ENCODE results near the gene MICOS13. TPM values are rescaled to one million over a fixed set of nuclear protein-coding genes. Genes with fewer than 3 reads are reported as not detected.

The MICOS13 gene
- total RNA-seq, 1 donor from 2014 or later = 48.0 TPM

- no peaks in the 10 kb centered on the region for H3K9me3 Mint-ChIP-seq (ENCODE audit: unreplicated experiment)
These were observed 1.2 kb upstream of the MICOS13 start for GRCh38 chr19:5681391-5682106.

GRCh38 chr19:5680084-5680436 lies 256 bp downstream of the MICOS13 start:
- Histone ChIP-seq H3K36me3 (ENCODE audit: insufficient read depth, low read length) (no peaks in the 10 kb centered on the region), H4K20me1 (ENCODE audit: insufficient read depth, low read length) (peaks cover 6% of the 10 kb centered on the region), H3K27ac (ENCODE audit: low read depth, low read length) (peak overlapping the region; percentile 75), H3K9ac (ENCODE audit: low read length) (peak overlapping the region; percentile 95), H2AFZ (ENCODE audit: low read depth, low read length) (peak overlapping the region; percentile 78), H3K79me2 (ENCODE audit: insufficient read depth, low read length) (peaks cover 12% of the 10 kb centered on the region), H3K9me3 (ENCODE audit: insufficient read depth, low read depth, low read length) (no peaks in the 10 kb centered on the region), H3K4me3 (ENCODE audit: insufficient read depth, low read depth, low read length) (peak overlapping the region; percentile 96), H3K4me1 (ENCODE audit: insufficient read depth, low read length) (no peaks in the 10 kb centered on the region), H3K27me3 (ENCODE audit: insufficient read depth, low read length) (no peaks in the 10 kb centered on the region), H3K4me2 (ENCODE audit: low read length) (peak overlapping the region; percentile 95)
- DNase-seq (ENCODE audit: low read depth) (no peak), FAIRE-seq (no peak)
- Mint-ChIP-seq H3K4me3 (ENCODE audit: unreplicated experiment) (peak overlapping the region; percentile 97), H3K27me3 (ENCODE audit: low read depth, unreplicated experiment) (no peaks in the 10 kb centered on the region), H3K9me3 (ENCODE audit: unreplicated experiment) (no peaks in the 10 kb centered on the region), H3K4me1 (ENCODE audit: low read depth, unreplicated experiment) (peaks cover 4% of the 10 kb centered on the region), H3K27ac (ENCODE audit: unreplicated experiment) (peak overlapping the region; percentile 98), H3K36me3 (ENCODE audit: low read depth, unreplicated experiment) (peaks cover 6% of the 10 kb centered on the region)
- TF ChIP-seq EZH2 (IDR thresholded peaks at IDR 0.05; ENCODE audit: insufficient read depth, low read length) (no peak), CTCF (IDR thresholded peaks at IDR 0.05; ENCODE audit: insufficient read depth, low read depth, low read length) (no peak)

More at GRCh38 chr19:5681391-5682106, 1.2 kb upstream of the MICOS13 start:
- no peaks in the 10 kb centered on the region for H3K27me3 Mint-ChIP-seq (ENCODE audit: low read depth, unreplicated experiment)
- H3K27ac Mint-ChIP-seq (ENCODE audit: unreplicated experiment) = peak overlapping the region; percentile 2
- peaks cover 3% of the 10 kb centered on the region for H3K36me3 Mint-ChIP-seq (ENCODE audit: low read depth, unreplicated experiment)
- no peaks in the 10 kb centered on the region for H3K27me3 ChIP-seq (ENCODE audit: insufficient read depth, low read length)
- H3K4me3 Mint-ChIP-seq (ENCODE audit: unreplicated experiment) = peak overlapping the region; percentile 74
- peaks cover 12% of the 10 kb centered on the region for H3K79me2 ChIP-seq (ENCODE audit: insufficient read depth, low read length)
- H3K4me2 ChIP-seq (ENCODE audit: low read length) = peak overlapping the region; percentile 95
- peak overlapping the region; percentile 96 for H3K4me3 ChIP-seq (ENCODE audit: insufficient read depth, low read depth, low read length)
- no peaks in the 10 kb centered on the region for H3K9me3 ChIP-seq (ENCODE audit: insufficient read depth, low read depth, low read length)
- no peak for DNase-seq (ENCODE audit: low read depth)
- H4K20me1 ChIP-seq (ENCODE audit: insufficient read depth, low read length) = peaks cover 6% of the 10 kb centered on the region
- no peaks in the 10 kb centered on the region for H3K4me1 ChIP-seq (ENCODE audit: insufficient read depth, low read length)
- TF ChIP-seq CTCF (IDR thresholded peaks at IDR 0.05; ENCODE audit: insufficient read depth, low read depth, low read length) (no peak), EZH2 (IDR thresholded peaks at IDR 0.05; ENCODE audit: insufficient read depth, low read length) (no peak)
- no peak overlapping the region for H3K27ac ChIP-seq (ENCODE audit: low read depth, low read length)
- H3K9ac ChIP-seq (ENCODE audit: low read length) = peak overlapping the region; percentile 95
- no peak for FAIRE-seq
- peak overlapping the region; percentile 49 for H2AFZ ChIP-seq (ENCODE audit: low read depth, low read length)
- H3K4me1 Mint-ChIP-seq (ENCODE audit: low read depth, unreplicated experiment) = peaks cover 4% of the 10 kb centered on the region
- H3K36me3 ChIP-seq (ENCODE audit: insufficient read depth, low read length) = no peaks in the 10 kb centered on the region

Measured in astrocyte (in vitro differentiated cells and primary cell).